IMR-90 (cell line): ENCODE data around the gene MICU1. TPM values are rescaled to one million over a fixed set of nuclear protein-coding genes. Genes with fewer than 3 reads are reported as not detected.

Source experiments
- ATAC-seq: fragments of 200-7000 bp; cut with Tn5 transposase; 2 replicates; pipeline ENCODE4 v1.9.1; 2020; ENCODE audit warnings: low read depth, mild to moderate bottlenecking, moderate library complexity
- BruUV-seq: library from RNA; stranded (reverse); fragments of 400-500 nt; replicated peaks from 2 replicates; lab custom pipeline; 2021; lab: Mats Ljungman, UMichigan
- CTCF ChIA-PET: fragments of 300-600 bp; formaldehyde crosslinking; extraction: SDS; loops from one replicate; lab custom pipeline; 2021; ENCODE audit warnings: antibody characterized with exemption; lab: Yijun Ruan, JAX
- POLR2A ChIA-PET: fragments of 300-600 bp; sonication (Branson Sonifier 250); formaldehyde crosslinking; loops from one replicate; lab custom pipeline; 2022; ENCODE audit warnings: antibody characterized with exemption; ENCODE audit not compliant: unreplicated experiment; lab: Charles Lee
- DNase-seq: peaks from one replicate; pipeline ENCODE4 v3.0.0; 2013
- H2AFZ ChIP-seq: replicated peaks from 2 replicates; pipeline ENCODE3; 2013; ENCODE audit warnings: low read length, mild to moderate bottlenecking; ENCODE audit not compliant: poor library complexity
- H2AK5ac ChIP-seq: 2 replicates; pipeline ENCODE4 v1.6.1; 2013; ENCODE audit warnings: low read depth, low read length, inconsistent platforms
- H2AK9ac ChIP-seq: replicated peaks from 2 replicates; pipeline ENCODE3; 2013; ENCODE audit warnings: mild to moderate bottlenecking, low read depth, low read length, moderate library complexity; ENCODE audit not compliant: poor library complexity
- H2BK120ac ChIP-seq: 2 replicates; pipeline ENCODE4 v1.6.1; 2013; ENCODE audit warnings: low read depth, low read length, inconsistent platforms
- H2BK15ac ChIP-seq: 3 replicates; pipeline ENCODE4 v1.6.1; 2013; ENCODE audit warnings: low read depth, low read length, inconsistent platforms
- H2BK20ac ChIP-seq: 2 replicates; pipeline ENCODE4 v1.6.1; 2013; ENCODE audit warnings: low read depth, mild to moderate bottlenecking, inconsistent platforms, low read length, moderate library complexity
- H2BK5ac ChIP-seq: 2 replicates; pipeline ENCODE4 v1.6.1; 2013; ENCODE audit warnings: mild to moderate bottlenecking, low read depth, low read length, inconsistent platforms; ENCODE audit not compliant: poor library complexity, severe bottlenecking
- H3K14ac ChIP-seq: replicated peaks from 2 replicates; pipeline ENCODE4 v1.6.1; 2013; ENCODE audit warnings: low read depth, low read length, inconsistent platforms
- H3K18ac ChIP-seq: 2 replicates; pipeline ENCODE4 v1.6.1; 2013; ENCODE audit warnings: low read depth, low read length, control low read depth
- H3K23ac ChIP-seq: 2 replicates; pipeline ENCODE4 v1.6.1; 2013; ENCODE audit warnings: low read depth, low read length, inconsistent platforms
- H3K27ac ChIP-seq: 2 replicates; pipeline ENCODE4 v1.5.1; 2013; ENCODE audit warnings: mild to moderate bottlenecking, control low read depth, low read length; ENCODE audit not compliant: insufficient read depth
- H3K27me3 ChIP-seq: 2 replicates; pipeline ENCODE4 v1.6.1; 2013; ENCODE audit warnings: low read length; ENCODE audit not compliant: control insufficient read depth, insufficient read depth
- H3K36me3 ChIP-seq: 2 replicates; pipeline ENCODE4 v1.6.1; 2013; ENCODE audit warnings: low read length, mixed read lengths; ENCODE audit not compliant: control insufficient read depth, insufficient read depth
- H3K4ac ChIP-seq: 2 replicates; pipeline ENCODE4 v1.6.1; 2013; ENCODE audit warnings: low read depth, low read length, inconsistent platforms
- H3K4me1 ChIP-seq: 2 replicates; pipeline ENCODE4 v1.6.1; 2013; ENCODE audit warnings: low read length, mixed read lengths; ENCODE audit not compliant: control insufficient read depth, insufficient read depth
- H3K4me2 ChIP-seq: 2 replicates; pipeline ENCODE4 v1.6.1; 2013; ENCODE audit warnings: low read depth, mild to moderate bottlenecking, control low read depth, low read length, moderate library complexity
- H3K4me3 ChIP-seq: 2 replicates; pipeline ENCODE4 v1.5.1; 2013; ENCODE audit warnings: low read depth, mild to moderate bottlenecking, control low read depth, low read length, moderate library complexity; ENCODE audit not compliant: insufficient read depth
- H3K56ac ChIP-seq: 2 replicates; pipeline ENCODE4 v1.6.1; 2013; ENCODE audit warnings: low read length, inconsistent platforms; ENCODE audit not compliant: insufficient read depth; ENCODE audit errors: extremely low read depth
- H3K79me1 ChIP-seq, 2 experiments: 2 replicates each; pipeline ENCODE4 v1.6.1; 2013; ENCODE audit warnings: low read length in 2 of 2, inconsistent platforms in 1 of 2, low read depth in 1 of 2
- H3K9ac ChIP-seq: 2 replicates; pipeline ENCODE4 v1.6.1; 2013; ENCODE audit warnings: low read depth, low read length, control low read depth
- H3K9me1 ChIP-seq: 2 replicates; pipeline ENCODE4 v1.6.1; 2013; ENCODE audit warnings: low read length, inconsistent platforms; ENCODE audit not compliant: insufficient read depth
- H3K9me3 ChIP-seq: 2 replicates; pipeline ENCODE4 v1.6.1; 2013; ENCODE audit warnings: low read length; ENCODE audit not compliant: control insufficient read depth, insufficient read depth
- H4K20me1 ChIP-seq: 2 replicates; pipeline ENCODE4 v1.6.1; 2013; ENCODE audit warnings: low read length, inconsistent platforms; ENCODE audit not compliant: insufficient read depth
- H4K5ac ChIP-seq: 2 replicates; pipeline ENCODE4 v1.6.1; 2013; ENCODE audit warnings: mild to moderate bottlenecking, low read depth, low read length, control low read depth
- H4K8ac ChIP-seq, 2 experiments: 2 replicates each; pipeline ENCODE4 v1.6.1; 2013; ENCODE audit warnings: low read depth in 2 of 2, low read length in 2 of 2, control low read depth in 1 of 2, inconsistent platforms in 1 of 2
- H4K91ac ChIP-seq: 2 replicates; pipeline ENCODE4 v1.6.1; 2013; ENCODE audit warnings: low read depth, low read length, inconsistent platforms; ENCODE audit not compliant: insufficient read depth
- BHLHE40 ChIP-seq: fragments of 150-350 bp; IDR thresholded peaks from 2 replicates; pipeline ENCODE4 v1.6.1; 2016; ENCODE audit warnings: mild to moderate bottlenecking, low read depth, low read length
- CHD1 ChIP-seq: IDR thresholded peaks from 2 replicates; pipeline ENCODE4 v1.6.1; 2012; ENCODE audit warnings: low read depth, low read length, improper control_type of control experiment
- ELK1 ChIP-seq: fragments of 150-350 bp; IDR thresholded peaks from 2 replicates; pipeline ENCODE4 v1.6.1; 2016; ENCODE audit warnings: low read depth, mild to moderate bottlenecking, low read length, moderate library complexity, borderline replicate concordance
- MAZ ChIP-seq: IDR thresholded peaks from 2 replicates; pipeline ENCODE4 v1.6.1; 2012; ENCODE audit warnings: low read depth, mild to moderate bottlenecking, low read length, improper control_type of control experiment, moderate library complexity, borderline replicate concordance
- NFE2L2 ChIP-seq: fragments of 150-350 bp; IDR thresholded peaks from 2 replicates; pipeline ENCODE4 v1.6.1; 2016; ENCODE audit warnings: low read depth, mild to moderate bottlenecking, low read length
- SMC3 ChIP-seq: fragments of 150-350 bp; IDR thresholded peaks from 2 replicates; pipeline ENCODE4 v1.6.1; 2016; ENCODE audit warnings: low read depth, mild to moderate bottlenecking, antibody characterized with exemption, low read length, moderate library complexity
- USF2 ChIP-seq: fragments of 150-350 bp; IDR thresholded peaks from 2 replicates; pipeline ENCODE4 v1.6.1; 2017; ENCODE audit warnings: mild to moderate bottlenecking, antibody characterized with exemption, low read length, low read depth
- WGBS, 2 experiments: methylation state at CpG; one replicate each; pipeline versions ENCODE4 v1.1.5 to v1.1.7; 2013; ENCODE audit warnings: missing lambda C conversion rate in 2 of 2; ENCODE audit not compliant: insufficient read length in 1 of 2; ENCODE audit errors: extremely low coverage in 2 of 2; 5-methylcytosine and 5-hydroxymethylcytosine counted together
- dilution Hi-C: fragments of 300-500 bp; cut with HindIII; formaldehyde crosslinking; loops from one replicate; pipeline ENCODE4 v1.14.3; 2018; ENCODE audit warnings: low sequenced_read_pairs; ENCODE audit not compliant: unreplicated experiment
- in situ Hi-C: fragments of 300-500 bp; cut with MboI; formaldehyde crosslinking; loops from 3 replicates; pipeline ENCODE4 v1.14.3; 2019; ENCODE audit warnings: low sequenced_read_pairs, inconsistent platforms, mixed read lengths
- intact Hi-C: fragments of 100-400 bp; cut with micrococcal nuclease; formaldehyde crosslinking; loops from 2 replicates; pipeline ENCODE4 v1.10.0; 2022
- polyA plus RNA-seq, 3 experiments: library from polyadenylated mRNA; depleted of rRNA; stranded (reverse); fragments of >200 nt; gene quantifications; 2 replicates each; pipeline ENCODE4 v1.2.3, GENCODE V29; 2012; ENCODE audit warnings: low replicate concordance in 1 of 3
- total RNA-seq: library from RNA; depleted of rRNA; stranded (reverse); fragments of >200 nt; gene quantifications from 2 replicates; pipeline ENCODE4 v1.2.3, GENCODE V29; 2012

MICU1 gene
- total and polyA plus RNA-seq, 2 of the 4 experiments (the other 2 are of a cell fraction), result 43.6 to 44.7 TPM

- in situ Hi-C loops (no loop called here), dilution Hi-C loops (no loop called here), intact Hi-C loops (no loop called here)
- Histone ChIP-seq H3K4me1 (no peaks in the 10 kb centered on the region), H2BK5ac (no peak overlapping the region), H3K27ac (no peak overlapping the region), H4K20me1 (no peaks in the 10 kb centered on the region), H2AK5ac (no peak overlapping the region), H3K23ac (no peak overlapping the region), H3K9me1 (no peaks in the 10 kb centered on the region), H3K18ac (no peak overlapping the region), H2BK20ac (no peak overlapping the region), H3K36me3 (peaks cover 3% of the 10 kb centered on the region), H2AFZ (no peak overlapping the region), H3K56ac (no peak overlapping the region), H4K5ac (no peak overlapping the region), H4K8ac (no peak overlapping the region), H3K79me1 (no peaks in the 10 kb centered on the region), H3K14ac (no peak overlapping the region), H3K9ac (no peak overlapping the region), H4K91ac (no peak overlapping the region), H2AK9ac (no peak overlapping the region), H2BK15ac (no peak overlapping the region), H3K9me3 (no peaks in the 10 kb centered on the region), H3K4me2 (no peak overlapping the region), H2BK120ac (no peak overlapping the region), H3K4me3 (no peak overlapping the region), H3K27me3 (no peaks in the 10 kb centered on the region), H3K4ac (no peak overlapping the region)
- BruUV-seq, result no TSS peak
- ATAC-seq (no peak), DNase-seq (no peak)
- CTCF ChIA-PET, result no interaction called here
- TF ChIP-seq MAZ, result no peak
- no peak for TF ChIP-seq CHD1
- TF ChIP-seq USF2, result no peak
- no peak for TF ChIP-seq SMC3
- TF ChIP-seq ELK1, result no peak
- no peak for TF ChIP-seq NFE2L2
- TF ChIP-seq BHLHE40, result no peak
- WGBS, 2 experiments, result no CpG with 5 or more reads among the region's 1 CpG
- POLR2A ChIA-PET, result no interaction called here
Observed at GRCh38 chr10:72429931-72430330, 195.9 kb downstream of the MICU1 start.
